Liver (tissue), 9 donors: ENCODE results near the gene PCP2. TPM values are rescaled to one million over a fixed set of nuclear protein-coding genes. Genes with fewer than 3 reads are reported as not detected.

Experiments used
- DNase-seq: peaks from one replicate; pipeline ENCODE4 v3.0.0-alpha.2; 2017; ENCODE audit warnings: low spot score
- H3K27ac ChIP-seq, 2 donors: one replicate each; pipeline ENCODE4 v1.7.0; 2013; ENCODE audit warnings: inconsistent platforms in 2 of 2, low read length in 2 of 2, control low read depth in 1 of 2, low read depth in 1 of 2, mild to moderate bottlenecking in 1 of 2
- H3K27me3 ChIP-seq, 4 donors: one replicate each; pipeline versions ENCODE4 v1.6.1 to v1.7.0; 2013; ENCODE audit warnings: low read length in 3 of 4, inconsistent platforms in 1 of 4, mild to moderate bottlenecking in 1 of 4, moderate library complexity in 1 of 4; ENCODE audit not compliant: control insufficient read depth in 4 of 4, insufficient read depth in 4 of 4
- H3K36me3 ChIP-seq, 4 donors: one replicate each; pipeline versions ENCODE4 v1.6.1 to v1.7.0; 2013; ENCODE audit warnings: low read length in 3 of 4, mild to moderate bottlenecking in 3 of 4, low read depth in 1 of 4, moderate library complexity in 1 of 4; ENCODE audit not compliant: control insufficient read depth in 4 of 4, insufficient read depth in 3 of 4
- H3K4me1 ChIP-seq, 4 donors: one replicate each; pipeline versions ENCODE4 v1.6.1 to v1.7.0; 2013; ENCODE audit warnings: low read length in 3 of 4, mild to moderate bottlenecking in 3 of 4, moderate library complexity in 1 of 4; ENCODE audit not compliant: control insufficient read depth in 4 of 4, insufficient read depth in 4 of 4
- H3K4me3 ChIP-seq, 3 donors: one replicate each; pipeline versions ENCODE4 v1.6.1 to v1.7.0; 2013; ENCODE audit warnings: low read length in 3 of 3, control low read depth in 1 of 3, low read depth in 1 of 3, mild to moderate bottlenecking in 1 of 3
- H3K9ac ChIP-seq, 2 donors: one replicate each; pipeline ENCODE4 v1.7.0; 2013; ENCODE audit warnings: low read length in 2 of 2, mild to moderate bottlenecking in 2 of 2, moderate library complexity in 2 of 2, control low read depth in 1 of 2, low read depth in 1 of 2
- H3K9me3 ChIP-seq, 4 donors: one replicate each; pipeline versions ENCODE4 v1.6.1 to v1.7.0; 2013; ENCODE audit warnings: low read length in 3 of 4; ENCODE audit not compliant: control insufficient read depth in 4 of 4
- ATF3 ChIP-seq: IDR thresholded peaks from 2 replicates; pipeline ENCODE4 v1.6.1; 2016; ENCODE audit warnings: antibody characterized with exemption
- CTCF ChIP-seq: fragments of 150-350 bp; IDR thresholded peaks from 2 replicates; pipeline ENCODE4 v1.5.1; 2017; ENCODE audit warnings: improper control_type of control experiment, low read depth, low read length; ENCODE audit not compliant: missing input control
- EGR1 ChIP-seq, 2 donors: IDR thresholded peaks; 2 replicates each; pipeline ENCODE4 v1.6.1; 2016 to 2018; ENCODE audit warnings: antibody characterized with exemption in 2 of 2, low read depth in 2 of 2
- FOXA1 ChIP-seq: IDR thresholded peaks from 2 replicates; pipeline ENCODE4 v1.6.1; 2016; ENCODE audit warnings: antibody characterized with exemption
- FOXA2 ChIP-seq: IDR thresholded peaks from 2 replicates; pipeline ENCODE4 v1.6.1; 2016; ENCODE audit warnings: antibody characterized with exemption
- HNF4A ChIP-seq, 2 donors: conservative IDR thresholded peaks; 2 replicates each; pipeline ENCODE4 v1.6.1; 2016; ENCODE audit warnings: antibody characterized with exemption in 2 of 2, mild to moderate bottlenecking in 2 of 2
- HNF4G ChIP-seq: IDR thresholded peaks from 2 replicates; pipeline ENCODE4 v1.6.1; 2016; ENCODE audit warnings: antibody characterized with exemption
- JUND ChIP-seq, 2 donors: IDR thresholded peaks; 2 replicates each; pipeline ENCODE4 v1.6.1; 2016; ENCODE audit warnings: antibody characterized with exemption in 2 of 2
- NR2F2 ChIP-seq: IDR thresholded peaks from 2 replicates; pipeline ENCODE4 v1.6.1; 2016; ENCODE audit warnings: antibody characterized with exemption
- RAD21 ChIP-seq, 2 donors: IDR thresholded peaks; 2 replicates each; pipeline ENCODE4 v1.6.1; 2016; ENCODE audit warnings: antibody characterized with exemption in 2 of 2, mild to moderate bottlenecking in 2 of 2
- REST ChIP-seq: IDR thresholded peaks from 2 replicates; pipeline ENCODE4 v1.6.1; 2016; ENCODE audit warnings: antibody characterized with exemption, mild to moderate bottlenecking
- RXRA ChIP-seq, 2 donors: IDR thresholded peaks; 2 replicates each; pipeline ENCODE4 v1.6.1; 2017 to 2018; ENCODE audit warnings: antibody characterized with exemption in 2 of 2, mild to moderate bottlenecking in 1 of 2
- SP1 ChIP-seq: IDR thresholded peaks from 2 replicates; pipeline ENCODE4 v1.6.1; 2018; ENCODE audit warnings: antibody characterized with exemption, mild to moderate bottlenecking
- TAF1 ChIP-seq: conservative IDR thresholded peaks from 2 replicates; pipeline ENCODE4 v1.6.1; 2016; ENCODE audit warnings: antibody characterized with exemption, mild to moderate bottlenecking
- YY1 ChIP-seq: IDR thresholded peaks from 2 replicates; pipeline ENCODE4 v1.6.1; 2016; ENCODE audit warnings: antibody characterized with exemption, mild to moderate bottlenecking
- WGBS: extraction: QIAGEN DNeasy Blood & Tissue Kit; methylation state at CpG from one replicate; pipeline ENCODE4 v1.1.7; 2013; 5-methylcytosine and 5-hydroxymethylcytosine counted together
- polyA plus RNA-seq, 2 donors: library from polyadenylated mRNA; stranded (reverse) in 1 of 2; unstranded in 1 of 2; fragments of 200-250 nt in 1 of 2; fragments of >200 nt in 1 of 2; fragmentation: Nextera tagmentation in 1 of 2; extraction: Ambion mirVana in 1 of 2; gene quantifications; one replicate each; pipeline versions ENCODE4 v1.2.1 to v1.2.3, GENCODE V29; 2013 to 2015
- total RNA-seq, 2 donors: library from RNA; depleted of rRNA; stranded (reverse); fragments of >200 nt; gene quantifications; one replicate each; pipeline ENCODE4 v1.2.3, GENCODE V29; 2014
- TF ChIP-seq, protein P1 (sequence below): IDR thresholded peaks from 2 replicates; pipeline ENCODE4 v1.6.1; 2016; ENCODE audit warnings: antibody characterized with exemption
- TF ChIP-seq, protein P2 (sequence below): IDR thresholded peaks from 2 replicates; pipeline ENCODE4 v1.6.1; 2016; ENCODE audit warnings: antibody characterized with exemption
- donor health status: healthy.
- donor health status: healthy.
- donor health status: healthy.
- donor health status: healthy.
- donor health status: healthy.

Gene PCP2
- total and polyA plus RNA-seq, 4 donors: 0.08 to 0.25 TPM; not detected in 2

DNA sequence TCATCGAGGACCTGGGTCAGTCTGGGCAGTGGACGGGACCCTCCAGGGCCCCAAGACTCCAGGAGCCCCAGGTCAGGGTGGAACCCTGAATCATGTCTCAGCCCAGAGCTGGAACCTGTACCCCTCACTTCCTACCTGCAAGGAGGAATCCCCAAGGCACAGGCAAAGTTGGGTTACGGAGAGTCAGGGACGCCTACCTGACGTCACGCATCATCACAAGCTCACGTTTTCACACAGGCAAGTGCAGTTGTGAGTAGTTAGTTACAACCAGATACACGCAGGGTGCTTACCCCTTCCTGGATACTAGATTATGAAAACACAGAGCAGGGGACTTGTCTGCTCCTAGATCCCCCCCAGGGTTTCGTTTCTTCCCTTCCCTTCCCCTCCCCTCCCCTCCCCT lies 37.3 kb upstream of the PCP2 start:
- TF ChIP-seq NR2F2: no peak
- TF ChIP-seq RAD21 (IDR thresholded peaks at IDR 0.05): no peak
- TF ChIP-seq EGR1 (IDR thresholded peaks at IDR 0.05; ENCODE audit: low read depth in 2 of 2): no peak
- no peak for DNase-seq
- 46% methylated on average over 9 of the region's 9 CpGs for WGBS
- Histone ChIP-seq H3K4me1 (peaks cover 0 to 4% (median 3%) of the 10 kb centered on the region in 4 donors), H3K27ac (no peak overlapping the region), H3K9me3 (no peaks in the 10 kb centered on the region), H3K4me3 (no peak overlapping the region), H3K27me3 (peaks cover 0 to 4% (median 0%) of the 10 kb centered on the region in 4 donors), H3K9ac (no peak overlapping the region), H3K36me3 (no peaks in the 10 kb centered on the region)

- peaks cover 0 to 4% (median 3%) of the 10 kb centered on the region in 4 donors for H3K4me1 ChIP-seq
- no peaks in the 10 kb centered on the region for H3K9me3 ChIP-seq
- H3K9ac ChIP-seq: no peak overlapping the region
- H3K27me3 ChIP-seq: peaks cover 0 to 4% (median 0%) of the 10 kb centered on the region in 4 donors
- 4% methylated on average over 43 of the region's 43 CpGs for WGBS
- H3K4me3 ChIP-seq: no peak overlapping the region
- H3K36me3 ChIP-seq: no peaks in the 10 kb centered on the region
- no peak overlapping the region for H3K27ac ChIP-seq
- TF ChIP-seq JUND (IDR thresholded peaks at IDR 0.05): no peak
- no peak for TF ChIP-seq RAD21 (IDR thresholded peaks at IDR 0.05)
- no peak for TF ChIP-seq CTCF
- no peak for DNase-seq
These were observed 36.7 kb upstream of the PCP2 start for GRCh38 chr19:7670150-7670783.

DNA sequence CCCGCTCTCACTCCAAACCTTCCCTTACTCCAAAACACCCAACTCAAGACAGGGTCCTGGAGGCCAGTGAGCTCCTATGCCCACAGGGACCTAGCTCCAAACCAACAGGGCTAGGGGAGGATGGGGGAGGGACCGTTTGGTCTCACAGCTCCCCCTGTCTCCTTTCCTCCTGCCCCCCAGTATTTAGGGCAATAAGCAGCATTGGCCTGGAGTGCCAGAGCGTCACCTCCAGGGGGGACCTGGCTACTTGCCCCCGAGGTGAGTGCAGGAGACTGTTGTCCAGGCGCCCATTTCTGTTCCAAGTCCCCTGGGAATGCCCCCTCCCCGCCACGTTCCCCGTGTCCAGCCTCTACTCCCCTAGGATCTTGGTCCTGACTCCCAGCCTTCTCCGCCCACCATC lies 36.1 kb upstream of the PCP2 start:
- H3K4me3 ChIP-seq: no peak overlapping the region
- 31% methylated on average over 9 of the region's 9 CpGs for whole genome bisulfite sequencing
- H3K27me3 ChIP-seq: peaks cover 0 to 4% (median 0%) of the 10 kb centered on the region in 4 donors
- no peak for DNase-seq
- H3K4me1 ChIP-seq: peaks cover 0 to 4% (median 3%) of the 10 kb centered on the region in 4 donors
- no peak for TF ChIP-seq FOXA2
- H3K9ac ChIP-seq: no peak overlapping the region
- no peaks in the 10 kb centered on the region for H3K36me3 ChIP-seq
- H3K27ac ChIP-seq: no peak overlapping the region
- H3K9me3 ChIP-seq: no peaks in the 10 kb centered on the region

DNA sequence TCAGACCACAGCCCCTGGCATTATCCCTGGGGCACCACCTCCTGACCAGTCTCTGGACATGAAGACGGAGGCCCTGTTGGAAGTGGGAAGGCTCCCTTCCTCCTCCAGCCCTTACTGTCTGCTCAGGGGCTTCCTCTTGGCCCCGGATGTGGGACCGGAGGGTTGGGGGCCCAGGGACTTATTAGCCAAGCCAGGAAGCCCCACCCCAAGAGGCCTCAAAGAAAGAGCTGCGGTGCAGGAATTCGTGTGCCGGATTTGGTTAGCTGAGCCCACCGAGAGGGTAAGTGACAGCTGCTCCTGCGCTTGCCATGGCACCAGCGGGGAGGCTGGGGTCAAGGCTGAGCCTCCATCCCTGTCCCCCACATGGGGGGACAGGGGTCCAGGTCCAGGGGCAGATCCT lies 35.3 kb upstream of the PCP2 start, which contains the start of gene RETN:
Gene RETN, plus strand, starts transcription at position 208 of the 400 bp plus-strand sequence. CDS start 278 bp downstream, outside the sequence.
- H3K9me3 ChIP-seq: no peaks in the 10 kb centered on the region
- no peak within 1 kb of the TSS for H3K4me3 ChIP-seq
- no peak within 1 kb of the TSS for H3K9ac ChIP-seq
- no peaks in the 10 kb centered on the region for H3K36me3 ChIP-seq
- peaks cover 0 to 4% (median 0%) of the 10 kb centered on the region in 4 donors for H3K27me3 ChIP-seq
- 80% methylated on average over 9 of the region's 9 CpGs for WGBS
- H3K4me1 ChIP-seq: peaks cover 0 to 2% (median under 1%) of the 10 kb centered on the region in 4 donors
- no peak for DNase-seq
- H3K27ac ChIP-seq: no peak within 1 kb of the TSS
- no peak for TF ChIP-seq RAD21 (IDR thresholded peaks at IDR 0.05)
- TF ChIP-seq RXRA (IDR thresholded peaks at IDR 0.05): no peak
- TF ChIP-seq HNF4A (conservative IDR thresholded peaks at IDR 0.05): no peak
- TF ChIP-seq FOXA1: no peak
- no peak for TF ChIP-seq SP1
- no peak for TF ChIP-seq ATF3
- TF ChIP-seq FOXA2: no peak
- no peak for TF ChIP-seq YY1
- TF ChIP-seq, protein P1, sequence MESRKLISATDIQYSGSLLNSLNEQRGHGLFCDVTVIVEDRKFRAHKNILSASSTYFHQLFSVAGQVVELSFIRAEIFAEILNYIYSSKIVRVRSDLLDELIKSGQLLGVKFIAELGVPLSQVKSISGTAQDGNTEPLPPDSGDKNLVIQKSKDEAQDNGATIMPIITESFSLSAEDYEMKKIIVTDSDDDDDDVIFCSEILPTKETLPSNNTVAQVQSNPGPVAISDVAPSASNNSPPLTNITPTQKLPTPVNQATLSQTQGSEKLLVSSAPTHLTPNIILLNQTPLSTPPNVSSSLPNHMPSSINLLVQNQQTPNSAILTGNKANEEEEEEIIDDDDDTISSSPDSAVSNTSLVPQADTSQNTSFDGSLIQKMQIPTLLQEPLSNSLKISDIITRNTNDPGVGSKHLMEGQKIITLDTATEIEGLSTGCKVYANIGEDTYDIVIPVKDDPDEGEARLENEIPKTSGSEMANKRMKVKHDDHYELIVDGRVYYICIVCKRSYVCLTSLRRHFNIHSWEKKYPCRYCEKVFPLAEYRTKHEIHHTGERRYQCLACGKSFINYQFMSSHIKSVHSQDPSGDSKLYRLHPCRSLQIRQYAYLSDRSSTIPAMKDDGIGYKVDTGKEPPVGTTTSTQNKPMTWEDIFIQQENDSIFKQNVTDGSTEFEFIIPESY: no peak
- TF ChIP-seq REST: no peak
- TF ChIP-seq EGR1 (IDR thresholded peaks at IDR 0.05; ENCODE audit: low read depth in 2 of 2): no peak
- TF ChIP-seq JUND (IDR thresholded peaks at IDR 0.05): no peak
- TF ChIP-seq TAF1: no peak
- TF ChIP-seq HNF4G: no peak
- TF ChIP-seq, protein P2, sequence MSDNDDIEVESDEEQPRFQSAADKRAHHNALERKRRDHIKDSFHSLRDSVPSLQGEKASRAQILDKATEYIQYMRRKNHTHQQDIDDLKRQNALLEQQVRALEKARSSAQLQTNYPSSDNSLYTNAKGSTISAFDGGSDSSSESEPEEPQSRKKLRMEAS: no peak
